HG02943 (cell line): ENCODE measurements around the gene SAMD4A.
"Not testable (repeated sequence)": the region's sequence is repeated elsewhere in the genome, so short reads cannot be mapped to it uniquely, and the experiment has no call there.

Experiments used
- ATAC-seq: cut with Tn5 transposase; IDR thresholded peaks from one replicate; pipeline ENCODE4 v1.9.1; 2021; ENCODE audit warnings: mild to moderate bottlenecking, low read depth, moderate library complexity; ENCODE audit not compliant: unreplicated experiment

The SAMD4A gene

DNA sequence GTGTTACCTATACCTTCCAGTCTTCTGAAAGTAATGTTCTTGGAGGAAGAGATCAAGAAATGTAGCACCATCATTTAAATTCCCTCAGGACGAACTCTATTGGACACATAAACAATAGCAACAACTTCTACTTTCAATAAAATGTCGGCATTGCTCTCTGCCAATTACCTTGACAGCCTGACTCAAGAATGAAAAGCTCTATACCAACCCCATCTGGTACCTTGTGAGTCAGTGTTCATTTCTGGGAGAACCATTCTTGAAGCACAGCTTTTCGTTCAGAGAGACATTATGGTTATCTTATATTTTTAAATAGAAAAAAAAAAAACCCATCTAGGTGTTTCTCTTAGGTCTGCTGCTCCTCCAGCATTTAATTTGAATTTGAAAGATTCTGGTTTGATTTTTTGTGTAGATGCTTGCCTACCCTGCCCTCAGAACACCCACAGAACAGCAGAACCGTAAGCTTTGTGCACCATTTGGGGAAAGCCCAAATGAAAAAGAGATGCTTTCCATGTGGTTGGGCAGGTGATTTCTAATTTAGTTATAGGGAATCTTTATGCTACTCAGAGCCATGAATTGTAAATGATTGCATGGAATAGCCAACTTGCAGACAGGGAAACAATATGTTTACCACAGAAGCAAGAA lies 156.0 kb downstream of the SAMD4A start:
- no peak for ATAC-seq

DNA sequence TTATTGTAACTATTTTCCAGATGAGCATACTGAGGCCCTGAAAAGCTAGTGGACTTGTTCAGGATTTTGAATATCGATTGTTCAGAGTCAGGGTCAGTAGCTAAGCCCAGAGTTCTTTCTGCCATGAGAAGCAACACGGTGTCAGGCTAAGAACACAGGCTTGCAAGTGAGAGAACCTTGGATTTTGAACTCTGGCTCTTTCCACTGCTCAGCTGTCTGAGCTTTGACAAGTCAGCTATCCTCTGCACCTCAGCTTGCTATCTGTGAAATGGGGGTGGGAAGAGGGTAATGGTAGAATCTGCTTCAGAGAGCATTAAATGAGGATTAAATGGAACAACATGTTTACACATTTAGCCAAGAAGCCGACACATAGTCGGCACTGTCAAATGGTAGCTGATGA lies 157.2 kb downstream of the SAMD4A start:
- no peak for ATAC-seq

DNA sequence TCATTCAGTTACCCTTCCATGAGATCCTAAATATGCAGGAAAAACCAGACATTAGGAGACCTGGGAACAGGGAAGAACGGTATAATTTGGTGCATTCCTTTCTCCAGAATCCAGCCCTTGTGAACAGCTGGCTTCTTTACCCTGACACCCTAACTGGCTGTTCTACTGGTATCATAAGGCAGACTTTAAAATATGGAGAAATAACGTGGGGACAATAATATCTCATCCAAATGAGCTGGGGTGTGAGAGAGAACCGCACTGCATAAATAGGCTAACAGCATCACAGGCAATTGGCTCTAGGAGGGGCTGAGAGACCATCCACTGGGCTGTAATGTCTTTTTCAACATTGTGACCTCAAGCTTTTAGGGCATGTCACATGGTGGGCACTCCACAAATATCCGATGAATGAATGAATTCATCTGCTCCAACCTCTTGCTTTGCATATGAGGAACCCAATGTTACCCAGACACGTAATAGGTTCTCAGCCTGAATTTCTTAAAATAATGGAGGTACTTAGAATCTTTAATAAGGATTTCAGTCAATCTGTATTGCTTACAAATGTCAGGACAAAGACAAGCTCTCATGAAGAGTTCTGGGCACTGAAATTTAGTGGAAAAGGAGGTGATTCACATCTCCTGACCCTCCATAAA lies 157.9 kb downstream of the SAMD4A start:
- ATAC-seq, result no peak

DNA sequence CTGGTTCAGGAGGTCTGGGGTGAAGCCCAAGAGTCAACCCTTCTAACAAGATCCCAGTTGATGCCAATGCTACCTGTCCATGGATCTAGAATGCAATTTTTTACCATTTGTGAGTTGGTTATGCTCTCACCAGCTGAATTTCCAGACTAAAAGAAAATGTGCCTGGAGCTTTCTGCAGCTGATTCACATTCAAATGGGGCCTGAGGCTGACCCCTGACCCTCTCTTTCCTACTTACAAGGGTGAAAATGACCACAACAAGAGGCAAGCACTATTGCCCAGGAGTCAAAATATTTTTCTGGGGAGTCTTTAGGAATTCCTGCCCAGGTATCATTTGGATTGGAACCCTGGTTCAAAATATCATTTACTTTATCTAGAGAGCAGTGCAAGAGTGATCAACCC lies 159.1 kb downstream of the SAMD4A start:
- no peak for ATAC-seq

DNA sequence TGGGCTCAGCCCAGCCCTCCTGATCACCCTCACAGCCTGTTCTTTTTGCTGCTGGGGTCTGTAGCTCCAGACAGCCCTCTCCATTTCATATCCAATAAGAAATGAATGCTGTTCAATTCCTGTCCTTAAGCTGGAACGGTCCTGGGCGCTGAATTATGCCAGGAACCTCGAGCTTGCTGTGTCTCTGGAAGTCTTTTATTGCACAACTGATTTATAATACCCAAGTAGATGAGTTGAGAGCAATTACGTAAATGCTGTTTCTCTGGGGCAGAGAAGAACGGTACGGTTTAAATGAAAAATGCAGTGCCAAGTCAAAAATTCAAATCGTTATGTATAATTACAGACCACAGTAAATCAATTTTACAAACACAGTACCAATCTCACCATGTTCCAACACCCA lies 161.0 kb downstream of the SAMD4A start:
- ATAC-seq, result no peak

DNA sequence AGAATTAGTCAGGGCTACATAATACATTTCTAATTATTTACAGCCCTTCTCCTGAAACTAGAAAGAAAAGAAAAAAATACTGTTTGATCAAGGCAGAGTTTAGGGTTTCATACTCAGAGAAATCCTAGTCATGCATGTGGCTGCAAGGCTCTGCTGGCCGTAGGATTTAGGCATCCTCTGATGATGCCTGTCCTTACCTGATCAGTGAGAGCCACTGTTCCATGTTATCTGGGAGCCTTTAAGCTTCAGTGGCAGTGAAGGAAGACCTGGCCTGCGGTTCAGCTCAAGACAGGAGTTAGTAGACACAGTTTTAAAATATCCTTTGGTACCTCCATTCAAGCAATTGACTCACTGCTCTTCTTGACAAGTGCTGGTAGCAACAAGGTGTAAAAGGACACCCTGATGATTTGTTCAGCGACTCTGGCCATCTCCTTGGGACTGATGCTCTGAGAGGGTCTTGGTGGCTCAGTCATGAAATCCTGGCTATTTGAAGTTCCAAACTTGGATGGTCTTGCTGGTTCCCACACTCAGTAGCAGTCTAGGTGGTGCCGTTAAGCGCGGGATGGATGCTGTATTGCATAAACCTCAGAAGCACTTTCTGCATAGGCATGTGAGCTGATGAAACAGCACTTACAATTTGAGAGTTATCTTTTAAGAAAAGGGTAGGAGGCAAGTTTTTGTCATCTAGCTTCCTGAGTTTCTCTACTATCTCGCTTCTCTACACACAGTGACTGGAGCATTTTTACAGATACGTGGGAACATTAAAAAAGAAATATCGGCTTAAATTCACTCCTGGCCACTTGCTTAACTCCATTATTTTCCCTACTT lies 162.0 kb downstream of the SAMD4A start:
- no peak for ATAC-seq

DNA sequence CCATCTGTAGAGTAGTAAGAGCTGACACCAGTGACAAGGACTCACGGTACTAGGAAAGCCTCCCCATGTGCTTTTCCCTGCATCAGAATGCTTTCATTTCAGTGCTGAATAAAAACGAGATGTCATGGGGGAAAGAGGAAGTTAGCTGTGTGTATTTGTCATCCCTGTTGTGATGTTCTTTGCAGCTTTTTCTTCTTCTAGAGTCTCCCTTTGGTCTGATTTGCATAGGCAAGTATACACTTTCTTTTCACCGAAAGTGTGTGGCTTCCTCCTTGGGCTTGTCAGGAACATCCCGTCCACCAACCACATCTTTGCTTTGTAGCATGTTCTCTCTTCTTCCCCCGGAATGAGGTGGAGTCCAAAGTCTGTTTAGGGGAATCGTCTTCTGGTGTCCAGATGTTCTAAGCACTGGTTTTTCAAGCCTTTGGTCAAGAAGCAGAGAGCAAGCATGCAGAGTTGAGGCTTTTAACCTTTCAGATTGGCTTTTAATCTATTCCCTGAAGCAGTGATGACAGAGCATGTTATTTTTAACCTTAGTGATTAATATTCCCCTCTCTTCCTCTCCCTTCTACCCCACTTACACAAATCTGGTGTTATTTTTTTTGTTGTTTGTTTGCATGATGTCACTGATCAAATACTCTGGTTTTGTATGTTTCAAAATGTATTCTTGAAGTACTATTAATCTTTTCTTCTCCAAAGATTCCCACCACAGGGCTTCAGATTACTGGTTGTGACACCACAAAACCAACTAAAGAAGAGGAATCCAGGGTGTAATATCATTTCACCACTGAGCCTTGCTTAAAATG lies 163.4 kb downstream of the SAMD4A start:
- ATAC-seq, result peak; percentile 97

DNA sequence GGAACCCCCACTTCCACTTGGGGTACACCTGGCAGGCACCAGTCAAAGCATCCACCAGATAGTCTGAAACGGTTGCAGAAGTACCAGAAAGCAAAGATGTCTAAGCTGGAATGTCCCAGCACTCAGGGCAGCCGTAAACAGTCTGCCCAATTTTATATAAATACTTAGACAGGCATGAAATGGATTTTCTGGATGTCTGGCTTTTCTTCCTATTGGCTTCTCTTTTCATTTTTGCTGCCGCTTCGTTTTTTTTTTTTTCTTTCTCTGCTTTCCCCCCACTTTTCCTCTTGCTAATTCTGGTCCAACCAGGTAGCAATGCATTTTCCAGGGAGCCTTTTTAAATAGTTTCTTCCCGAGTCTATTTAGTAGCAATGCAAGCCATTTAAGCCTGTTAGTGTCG lies 168.0 kb downstream of the SAMD4A start:
- ATAC-seq, result no peak

DNA sequence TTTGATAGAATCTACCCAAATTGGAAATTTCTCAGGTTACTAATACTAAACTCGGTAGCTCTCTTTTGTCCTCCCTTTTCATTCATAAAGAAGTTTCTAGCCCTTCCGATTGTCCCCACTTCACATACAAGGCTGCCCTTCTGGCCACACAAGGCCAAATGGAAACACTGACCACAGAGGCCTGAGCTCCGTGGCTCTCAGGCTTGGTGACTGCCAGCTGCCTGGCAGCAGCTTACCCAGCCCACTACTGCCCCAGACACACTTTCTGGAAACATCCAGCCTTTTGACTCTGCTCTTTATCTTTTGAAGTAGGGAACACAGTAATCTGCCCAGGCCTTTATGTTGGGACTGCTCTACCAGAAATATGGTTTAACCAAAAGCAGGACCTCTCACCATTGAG lies 168.5 kb downstream of the SAMD4A start:
- ATAC-seq, result no peak

DNA sequence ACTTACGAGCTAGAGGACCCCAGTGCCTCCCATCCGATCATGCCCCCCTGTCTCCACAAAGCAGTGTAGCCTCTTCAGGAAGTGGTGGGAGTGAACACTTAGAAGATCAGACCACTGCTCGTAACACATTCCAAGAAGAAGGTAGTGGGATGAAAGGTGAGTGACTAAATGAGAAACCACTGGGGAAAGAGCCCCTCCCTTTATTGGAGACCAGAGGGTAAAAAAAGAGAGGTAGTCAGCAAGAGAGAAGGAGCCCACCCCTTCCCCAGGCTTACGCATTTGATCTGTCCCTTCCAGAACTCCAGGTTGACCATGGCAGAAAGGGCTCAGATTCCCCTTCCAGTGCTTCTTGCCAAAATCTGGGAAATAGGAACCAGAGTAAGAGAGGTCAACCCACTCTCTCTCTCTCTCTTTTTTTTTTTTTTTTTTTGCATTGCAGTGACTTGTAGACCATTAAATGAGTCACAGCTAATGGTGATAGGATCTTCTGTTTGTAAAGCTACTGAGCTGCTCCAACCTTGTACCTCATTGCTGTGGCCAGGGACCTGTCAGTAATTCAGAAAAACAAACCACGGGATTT lies 170.3 kb downstream of the SAMD4A start:
- ATAC-seq, result no peak

DNA sequence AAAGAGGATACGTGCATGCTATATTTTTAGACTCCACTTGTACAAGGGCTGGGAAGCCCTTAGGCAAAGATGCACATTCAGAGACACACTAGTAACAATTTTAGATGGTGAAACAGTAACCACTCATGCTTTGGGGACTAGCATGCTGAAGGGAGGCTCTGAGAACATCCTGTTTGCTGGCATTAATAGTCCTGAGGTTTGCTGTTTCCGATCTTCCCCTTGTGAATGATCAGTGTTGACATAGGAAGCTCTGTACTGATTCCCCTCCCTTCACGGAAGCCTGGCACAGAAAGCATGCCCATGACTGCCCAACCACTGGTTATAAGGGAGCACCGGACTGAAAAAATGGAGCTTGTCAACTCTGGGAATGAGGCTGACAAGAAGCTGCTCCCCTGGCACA lies 171.1 kb downstream of the SAMD4A start:
- no peak for ATAC-seq

DNA sequence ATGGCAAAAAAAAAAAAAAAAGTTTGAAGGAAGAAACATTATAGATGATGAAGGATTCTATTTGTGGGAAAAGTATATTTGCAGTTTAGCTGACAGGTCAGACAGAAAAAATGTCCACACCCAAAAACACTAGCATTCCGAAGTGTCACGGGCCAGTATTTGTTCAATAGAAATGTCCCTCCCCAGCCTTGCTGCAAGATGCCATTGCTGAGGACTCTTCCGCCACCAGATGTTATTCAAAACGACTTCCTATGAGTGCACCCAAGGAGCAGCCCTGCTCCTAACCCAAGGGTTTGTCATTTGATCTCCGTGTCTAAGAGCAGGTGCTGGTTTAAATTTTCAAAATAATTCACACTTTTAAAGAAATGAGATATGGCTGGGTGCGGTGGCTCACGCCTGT lies 172.6 kb downstream of the SAMD4A start:
- no peak for ATAC-seq

DNA sequence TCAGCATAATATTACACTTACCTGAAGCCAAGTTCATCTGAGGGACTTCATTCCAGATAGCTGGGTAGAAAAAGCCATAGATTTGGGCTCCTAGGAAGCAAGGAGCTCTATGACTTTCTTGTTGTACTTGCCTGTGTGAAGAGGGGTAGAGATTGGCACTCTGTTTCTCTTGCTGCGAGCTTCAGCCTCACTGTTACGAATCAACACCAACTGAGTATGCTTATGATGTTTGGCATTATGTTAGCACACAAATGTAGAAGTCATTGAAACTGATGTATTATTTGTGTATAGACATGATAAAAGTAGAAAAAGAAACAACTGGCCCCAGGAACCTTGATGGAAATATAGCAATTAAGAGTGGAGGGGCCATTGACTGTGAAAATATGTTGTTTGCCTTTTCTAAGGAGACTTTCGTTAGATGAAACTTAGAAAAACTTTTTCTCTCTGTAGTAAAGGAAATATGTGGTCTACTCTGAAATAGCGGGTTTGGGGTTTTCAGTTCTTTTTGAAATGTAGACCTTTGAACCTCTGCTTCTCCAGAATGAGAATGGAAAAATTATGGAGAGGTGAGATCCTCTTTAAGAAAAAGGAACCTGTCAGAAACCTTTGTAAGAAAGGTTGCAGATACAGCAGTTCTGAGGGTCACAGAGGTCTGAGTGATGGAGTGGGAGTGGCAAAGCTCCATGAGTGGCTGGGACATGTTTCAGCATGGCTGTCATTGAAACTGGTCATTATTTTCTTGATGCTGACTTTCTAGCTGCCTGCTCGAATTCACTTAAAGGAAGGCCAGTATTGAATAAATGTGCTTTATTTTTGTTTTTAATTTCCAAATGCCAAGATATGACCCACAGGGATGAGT lies 175.8 kb downstream of the SAMD4A start:
- no peak for ATAC-seq

DNA sequence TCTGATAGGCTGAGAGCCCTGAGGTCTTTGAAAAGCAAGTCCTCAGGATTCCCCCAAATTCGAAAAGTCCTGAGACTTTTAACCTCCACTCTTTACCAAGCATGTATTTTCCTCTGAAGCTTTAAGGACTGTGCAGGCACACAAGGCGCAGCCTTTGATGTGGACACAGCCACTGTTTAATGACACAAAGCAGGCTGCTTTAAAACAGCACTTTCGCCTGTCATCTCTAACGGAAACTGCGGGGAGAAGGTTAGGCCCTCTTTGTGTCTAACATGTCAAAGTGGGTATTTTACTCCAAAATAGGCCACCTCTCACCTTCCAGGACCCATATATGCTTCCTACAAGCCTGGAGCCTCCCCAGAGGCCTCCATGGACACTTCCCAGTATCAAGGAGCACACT lies 176.5 kb downstream of the SAMD4A start:
- ATAC-seq, result no peak

DNA sequence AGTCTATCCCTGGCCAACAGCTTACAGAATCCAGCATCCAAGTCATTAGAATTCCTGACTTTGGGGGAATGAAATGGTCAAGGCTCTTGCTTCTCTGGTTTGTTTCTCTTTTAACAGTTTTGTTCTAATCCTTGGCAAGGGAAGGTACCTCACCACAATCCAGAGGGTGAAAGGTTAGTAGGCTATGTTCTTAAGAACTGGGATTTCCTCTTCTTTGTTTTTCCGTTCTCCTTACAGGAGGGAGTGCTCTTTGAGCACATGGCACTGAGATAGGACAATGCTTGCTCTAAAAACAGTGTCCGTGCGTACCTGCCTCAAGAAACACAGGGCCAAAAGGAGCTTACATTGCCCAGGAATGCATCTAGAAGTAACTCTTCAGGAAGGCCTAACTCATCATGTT lies 179.1 kb downstream of the SAMD4A start:
- no peak for ATAC-seq

DNA sequence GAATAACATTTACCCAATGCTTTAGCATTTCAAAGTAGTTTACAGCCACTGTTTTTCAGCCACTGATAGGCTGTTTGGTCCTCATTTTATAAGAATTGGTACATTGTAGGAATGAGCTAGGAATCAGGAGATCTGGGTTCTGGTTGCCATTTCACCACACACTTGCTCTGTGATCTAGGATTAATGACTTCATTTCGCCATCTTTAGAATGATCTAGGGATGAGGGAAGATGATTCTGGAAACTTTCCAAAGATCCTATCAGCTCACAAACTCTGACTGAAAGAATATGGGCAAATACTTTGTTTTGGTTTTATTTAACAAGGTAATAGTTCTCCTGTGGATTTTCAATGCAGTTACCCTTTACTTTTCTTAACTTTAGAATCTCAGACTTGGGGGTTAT lies 180.7 kb downstream of the SAMD4A start:
- ATAC-seq, result no peak

DNA sequence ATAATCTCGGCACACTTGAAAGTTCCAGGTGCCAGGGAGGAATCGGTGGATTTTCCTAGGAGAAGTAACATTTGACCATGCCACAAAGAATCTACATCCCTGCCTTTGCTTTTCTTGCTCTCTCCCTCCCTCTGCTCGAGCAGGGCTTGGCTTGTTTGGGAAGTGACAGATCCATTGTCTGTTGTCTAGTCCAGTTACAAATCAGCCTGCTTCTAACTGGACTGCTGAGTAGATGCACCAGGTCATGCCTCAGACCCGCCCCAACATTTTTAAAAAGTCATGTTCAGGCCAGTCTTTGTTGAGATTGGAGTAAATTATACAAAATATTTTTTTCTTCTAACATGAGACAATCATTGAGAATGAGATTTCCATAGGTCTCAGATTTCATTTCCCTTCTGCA lies 182.3 kb downstream of the SAMD4A start:
- no peak for ATAC-seq

DNA sequence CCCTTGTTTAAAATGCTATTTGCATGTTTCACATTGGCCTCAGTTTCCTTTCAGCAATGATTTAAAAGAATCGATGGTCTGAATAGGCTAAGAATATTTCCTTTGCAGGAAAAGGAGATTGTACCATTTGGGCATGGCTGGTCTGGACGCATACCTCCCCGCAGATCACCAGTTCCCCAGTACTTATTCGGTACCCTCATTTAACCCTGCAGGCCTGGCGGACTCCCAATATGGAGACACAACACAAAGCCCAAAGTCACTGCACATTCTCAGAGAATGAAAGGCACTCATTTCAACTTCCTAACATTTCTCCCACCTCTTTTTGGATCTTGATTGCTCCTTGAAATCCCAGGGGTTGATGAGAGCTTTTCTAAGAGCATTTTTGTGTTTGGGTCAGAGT lies 182.8 kb downstream of the SAMD4A start:
- no peak for ATAC-seq

DNA sequence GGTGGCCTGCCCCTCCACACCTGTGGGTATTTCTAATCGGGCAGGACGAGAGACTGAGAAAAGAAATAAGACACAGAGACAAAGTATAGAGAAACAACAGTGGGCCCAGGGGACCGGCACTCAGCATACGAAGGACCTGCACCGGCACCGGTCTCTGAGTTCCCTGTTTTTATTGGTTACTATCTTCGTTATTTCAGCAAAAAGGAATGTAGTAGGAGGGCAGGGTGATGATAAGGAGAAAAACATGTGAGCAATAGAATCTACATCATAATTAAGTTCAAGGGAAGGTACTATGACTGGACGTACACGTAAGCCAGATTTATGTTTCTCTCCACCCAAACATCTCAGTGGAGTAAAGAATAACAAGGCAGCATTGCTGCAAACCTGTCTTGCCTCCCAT lies 185.7 kb downstream of the SAMD4A start:
- ATAC-seq, result not testable (repeated sequence)

DNA sequence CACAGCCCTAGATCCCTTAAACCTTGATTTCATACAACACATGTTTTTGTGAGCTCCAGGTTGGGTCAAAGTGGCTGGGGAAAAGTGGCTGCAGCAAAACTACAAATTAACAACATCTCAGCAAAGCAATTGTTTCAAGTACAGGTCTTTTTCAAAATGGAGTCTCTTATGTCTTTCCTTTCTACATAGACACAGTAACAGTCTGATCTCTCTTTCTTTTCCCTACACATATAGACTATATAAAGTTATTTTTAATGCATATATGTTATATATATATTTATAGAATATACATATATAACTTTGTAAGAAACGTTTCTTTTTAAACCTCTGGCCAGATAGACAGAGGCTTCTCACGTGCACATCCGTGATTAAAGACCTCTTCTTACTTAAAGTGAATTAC lies 186.5 kb downstream of the SAMD4A start:
- not testable (repeated sequence) for ATAC-seq
